A204.1 (cell line): ENCODE results near the gene TCERG1L.
"Not testable (repeated sequence)": the region's sequence is repeated elsewhere in the genome, so short reads cannot be mapped to it uniquely, and the experiment has no call there.

Experiments
- FAIRE-seq: peaks from 2 replicates; lab custom pipeline; 2012; peaks lifted over from hg19 to GRCh38; lab: Jason Lieb, UNC

The TCERG1L gene

DNA sequence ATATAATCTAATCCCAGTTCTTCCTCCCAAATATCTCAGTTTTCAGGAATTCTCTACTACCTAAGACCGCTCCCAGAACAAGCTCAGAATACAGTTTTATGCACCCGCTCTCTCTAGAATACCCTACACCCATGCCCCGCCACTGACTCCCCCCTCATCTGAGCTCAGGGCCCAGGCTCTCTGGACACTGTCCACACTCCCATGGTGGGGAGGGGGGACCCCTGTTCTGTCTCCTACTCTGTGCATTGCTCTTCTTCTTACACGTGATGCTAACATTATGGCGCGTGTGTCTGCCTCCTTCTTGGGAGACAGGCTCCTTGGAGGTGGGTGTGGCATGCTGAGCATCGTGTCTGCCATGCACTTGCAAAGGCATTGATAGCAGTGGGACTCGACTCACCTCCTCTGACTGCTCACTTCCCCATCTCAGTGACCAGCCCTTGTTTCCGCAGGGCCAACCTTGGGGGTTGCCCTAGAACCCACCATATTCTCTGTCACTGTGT is 127.9 kb downstream of the TCERG1L start:
- no peak for FAIRE-seq

DNA sequence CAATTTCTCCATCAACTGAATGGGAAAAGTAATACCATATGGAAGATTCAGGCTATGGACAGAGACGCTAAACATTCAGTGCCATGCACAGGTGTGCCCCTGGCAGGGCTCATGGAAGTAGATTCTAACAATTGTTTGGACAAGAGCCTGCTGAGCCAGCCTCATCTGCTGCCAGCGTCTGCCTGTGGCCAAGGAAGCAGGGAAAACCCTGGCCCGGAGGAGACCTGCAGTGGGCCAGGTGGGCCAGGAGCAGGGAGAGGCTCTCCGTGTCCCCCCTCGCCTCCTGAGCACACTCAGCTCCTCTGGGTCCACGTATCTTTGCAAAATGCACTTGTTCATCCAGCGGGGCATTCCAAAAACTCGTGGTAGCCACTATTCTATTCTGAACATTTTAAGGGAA is 130.1 kb downstream of the TCERG1L start:
- no peak for FAIRE-seq

DNA sequence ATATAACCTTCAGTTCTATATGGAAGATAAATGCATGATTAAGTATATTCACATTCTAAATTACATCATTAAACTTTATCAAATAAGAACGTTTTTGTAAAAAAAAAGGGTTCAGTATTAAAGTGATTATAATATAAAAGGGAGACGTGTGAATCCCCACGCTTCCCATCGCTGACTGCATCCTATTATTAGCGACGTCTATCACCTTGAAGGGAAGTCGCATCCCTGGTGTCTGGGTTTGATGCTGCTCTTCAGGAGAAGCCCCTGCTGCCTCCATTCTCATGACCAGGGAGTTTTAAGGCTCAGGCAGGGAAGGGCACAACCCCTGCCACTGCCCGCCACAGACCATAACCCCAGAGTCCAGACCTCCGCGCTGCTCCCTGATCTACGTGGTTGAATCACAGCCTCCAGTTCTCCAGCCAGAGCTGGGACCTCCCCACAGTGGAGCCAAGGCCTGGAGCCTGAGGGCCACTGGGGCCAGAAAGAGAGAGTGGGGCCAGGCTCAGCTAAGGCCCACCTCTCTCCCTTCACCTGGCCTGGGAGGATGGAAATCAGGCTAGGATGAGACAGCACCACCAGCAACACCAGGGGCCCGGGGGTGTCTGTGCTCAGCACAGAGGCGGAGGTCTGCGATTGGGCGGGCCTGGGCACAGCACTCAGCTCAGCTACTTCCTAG is 130.6 kb downstream of the TCERG1L start:
- no peak for FAIRE-seq

GRCh38 chr10:131180086-131180485 is 131.4 kb downstream of the TCERG1L start:
- no peak for FAIRE-seq

- FAIRE-seq: no peak
Observed at GRCh38 chr10:131179361-131179760, 132.2 kb downstream of the TCERG1L start.

- no peak for FAIRE-seq
Observed at GRCh38 chr10:131178521-131179331, 132.8 kb downstream of the TCERG1L start.

DNA sequence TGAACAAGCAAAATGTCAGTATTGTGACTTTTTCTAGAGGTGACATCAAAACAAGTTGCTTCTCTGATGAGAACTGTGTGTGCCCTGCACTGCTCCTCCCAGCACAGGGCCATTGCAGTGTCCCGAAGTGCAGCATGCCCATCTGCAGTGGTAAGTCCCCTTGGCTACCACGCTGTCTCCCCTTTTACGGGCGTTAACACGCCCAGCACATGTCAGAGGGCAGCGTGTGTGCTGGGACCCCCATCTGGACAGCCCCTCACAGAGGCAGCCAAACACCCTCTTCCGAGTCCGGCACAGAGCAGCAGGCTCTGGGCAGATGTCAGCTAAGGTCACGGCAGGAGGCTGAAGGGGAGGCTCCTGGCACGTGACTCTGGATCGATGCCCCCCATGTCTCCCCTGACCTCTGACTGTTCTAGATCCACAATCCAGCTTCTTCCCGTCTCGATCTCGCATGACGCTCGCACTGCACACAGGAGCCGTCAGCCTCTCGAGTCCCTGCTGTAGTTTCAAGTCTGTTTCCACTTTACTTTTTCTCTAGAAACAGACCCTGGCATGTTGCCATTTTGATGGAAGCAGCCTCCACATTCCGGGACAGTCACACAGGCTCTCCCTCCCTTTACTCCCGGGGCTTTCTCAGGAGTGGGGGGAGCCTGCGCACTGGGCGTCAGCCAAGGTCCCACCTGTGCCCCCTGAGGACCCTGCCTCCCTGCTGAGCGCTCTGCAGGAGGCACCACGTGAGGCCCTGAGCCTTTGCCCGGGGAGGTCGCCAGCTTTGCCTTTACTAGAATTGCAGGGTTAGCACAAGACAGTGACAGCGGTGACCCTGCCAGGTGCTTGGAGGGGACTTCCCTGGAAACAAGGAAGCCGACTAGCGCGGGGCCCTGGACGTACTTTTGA is 133.8 kb downstream of the TCERG1L start:
- no peak for FAIRE-seq

- FAIRE-seq: no peak
Observed at GRCh38 chr10:131176907-131177306, 134.6 kb downstream of the TCERG1L start.

DNA sequence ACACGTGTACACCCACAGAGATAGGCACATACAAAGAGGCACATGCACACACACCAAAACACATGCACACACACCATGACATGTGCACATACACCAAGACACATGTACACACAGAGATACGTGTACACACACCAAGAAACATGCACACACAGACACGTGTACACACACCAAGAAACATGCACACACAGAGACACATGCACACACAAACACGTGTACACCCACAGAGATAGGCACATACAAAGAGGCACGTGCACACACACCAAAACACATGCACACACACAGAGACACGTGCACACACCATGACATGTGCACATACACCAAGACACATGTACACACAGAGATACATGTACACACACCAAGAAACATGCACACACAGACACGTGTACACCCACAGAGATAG is 135.2 kb downstream of the TCERG1L start:
- FAIRE-seq: not testable (repeated sequence)

GRCh38 chr10:131175891-131176290 is 135.6 kb downstream of the TCERG1L start:
- no peak for FAIRE-seq

DNA sequence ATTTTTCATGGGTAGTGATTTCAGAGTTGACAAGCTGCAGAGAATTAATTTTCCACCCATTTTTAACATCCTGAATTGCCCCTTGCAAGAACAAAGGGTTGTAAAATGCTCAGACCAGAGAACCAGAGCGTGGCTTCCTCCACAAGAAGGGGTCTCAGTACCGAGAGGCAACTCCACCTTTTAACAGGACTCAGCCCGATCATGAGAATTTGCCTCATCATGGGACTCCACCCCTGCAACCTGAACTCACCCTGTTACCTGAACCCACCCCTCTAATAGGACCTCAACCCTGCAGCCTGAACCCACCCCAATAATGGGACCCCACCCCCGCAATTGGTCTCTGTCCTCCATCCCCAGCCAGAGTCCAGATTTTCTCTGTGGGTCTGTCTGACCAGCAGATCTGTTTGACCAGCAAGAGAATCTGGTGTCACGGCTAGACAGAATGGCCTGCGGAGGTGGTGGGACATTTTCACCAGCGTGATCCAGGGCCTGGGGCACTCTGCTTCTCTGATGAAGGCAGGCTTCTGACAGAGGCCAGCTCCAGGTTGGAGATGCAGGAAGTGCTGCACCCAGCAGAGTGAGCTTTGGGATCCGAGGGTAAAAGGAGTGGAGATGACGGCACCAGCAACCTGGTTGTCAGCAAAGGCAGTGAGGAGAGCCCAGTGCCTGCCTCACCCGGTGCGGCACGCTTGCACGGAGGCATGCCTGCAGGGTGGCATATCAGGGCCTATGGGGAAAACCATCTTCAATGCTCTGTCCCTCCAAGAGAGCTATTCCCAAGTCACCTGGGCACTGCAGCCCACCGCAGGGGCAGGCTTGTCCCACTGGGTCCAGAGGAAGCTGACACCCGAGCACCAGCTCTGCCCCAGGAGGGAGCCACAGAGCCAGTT is 136.6 kb downstream of the TCERG1L start:
- no peak for FAIRE-seq

GRCh38 chr10:131174211-131174565 is 137.3 kb downstream of the TCERG1L start:
- no peak for FAIRE-seq

DNA sequence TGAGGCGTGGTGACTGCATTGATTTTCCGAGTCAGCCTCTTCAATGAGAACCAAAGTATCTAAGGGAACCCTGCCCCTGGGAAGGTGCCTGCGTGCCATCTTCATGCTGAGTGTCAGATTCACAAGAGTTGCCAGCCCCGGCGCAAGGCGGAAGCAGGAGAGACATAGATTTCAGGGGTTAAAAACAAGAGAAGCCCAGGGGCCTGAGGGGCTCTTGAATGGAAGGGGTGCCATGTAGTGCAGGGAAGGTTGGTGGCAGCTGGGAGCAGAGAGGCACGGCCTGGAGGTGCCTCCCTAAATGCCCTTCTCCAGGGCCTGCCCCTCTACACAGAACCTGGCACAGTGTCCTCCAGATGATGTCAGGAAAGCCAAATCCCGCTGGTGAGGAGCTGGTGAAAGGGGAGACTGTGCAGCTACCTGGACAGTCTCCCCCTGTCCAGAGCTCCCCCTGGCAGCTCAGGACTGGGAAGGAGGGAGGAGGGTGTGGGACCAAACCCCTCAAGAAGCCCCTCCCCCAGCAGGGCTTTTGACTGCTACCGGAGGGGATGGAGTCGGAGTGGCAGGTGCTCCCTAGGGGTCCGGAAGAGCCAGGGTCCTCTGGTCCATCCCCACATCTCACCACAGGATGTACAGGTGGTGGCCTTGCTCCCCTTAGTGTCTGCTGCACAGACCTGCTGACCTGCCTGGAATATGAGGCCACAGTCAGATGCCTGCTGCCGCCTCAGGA is 137.9 kb downstream of the TCERG1L start:
- FAIRE-seq: no peak

DNA sequence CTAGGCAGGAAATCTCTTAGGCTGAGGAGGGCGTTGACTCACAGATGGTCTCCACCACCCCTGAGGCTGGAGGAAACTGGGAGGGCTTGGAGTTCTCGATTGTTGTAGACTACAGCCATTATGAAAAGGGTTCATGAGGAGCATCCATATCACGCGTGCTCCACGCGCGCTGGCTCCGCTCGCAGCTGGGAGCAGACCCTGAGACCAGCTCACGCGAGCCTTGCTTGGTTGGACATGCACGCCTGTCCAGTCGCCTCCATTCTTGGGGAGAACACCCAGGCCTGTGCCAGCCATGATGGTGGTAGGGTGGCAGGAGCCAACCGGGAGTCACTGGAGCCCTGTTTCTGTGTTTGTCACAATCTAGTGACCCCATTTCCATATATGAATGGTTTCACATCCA is 139.1 kb downstream of the TCERG1L start:
- no peak for FAIRE-seq

- no peak for FAIRE-seq
Observed at GRCh38 chr10:131169146-131169545, 142.4 kb downstream of the TCERG1L start.

- FAIRE-seq: no peak
Observed at GRCh38 chr10:131168238-131168875, 143.2 kb downstream of the TCERG1L start.

GRCh38 chr10:131167036-131167860 is 144.3 kb downstream of the TCERG1L start:
- FAIRE-seq: no peak

- no peak for FAIRE-seq
Observed at GRCh38 chr10:131166486-131166885, 145.0 kb downstream of the TCERG1L start.

- FAIRE-seq: no peak
Observed at GRCh38 chr10:131165092-131165491, 146.4 kb downstream of the TCERG1L start.
